ENCODE data around the gene POFUT2. TPM values are rescaled to one million over a fixed set of nuclear protein-coding genes. Genes with fewer than 3 reads are reported as not detected.

The POFUT2 gene
- polyA plus RNA-seq, 2 of the 4 experiments (the other 2 are of a cell fraction) = 10.7 to 16.6 TPM

DNA sequence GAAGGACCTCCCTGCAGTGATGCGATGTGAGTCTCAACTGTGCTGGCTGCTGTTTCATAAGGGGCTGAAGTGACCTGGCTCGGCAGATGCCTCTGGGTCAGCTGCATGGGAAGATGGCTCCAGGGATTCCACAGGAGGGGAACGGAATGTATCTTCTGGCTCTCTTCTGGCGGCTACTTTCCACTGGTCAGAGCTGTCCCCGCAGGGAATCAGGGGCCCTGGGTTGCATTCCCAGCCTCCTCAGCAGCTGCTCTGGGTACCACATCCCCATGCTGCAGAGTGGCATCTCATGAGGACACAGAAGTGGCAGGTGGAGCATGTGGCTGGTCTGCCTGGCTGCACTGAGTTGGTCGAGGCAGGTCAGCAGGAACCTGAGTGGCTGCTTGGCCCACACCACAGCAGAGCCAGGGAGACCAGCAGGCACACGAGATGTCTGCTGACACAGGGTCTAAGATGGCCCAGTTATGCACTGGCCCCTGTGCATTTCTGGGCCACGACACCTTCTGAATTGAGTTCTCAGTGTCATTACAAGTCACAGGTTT lies 42.8 kb downstream of the POFUT2 start:
- Histone ChIP-seq H3K4me2 (no peak overlapping the region), H3K4me3 (no peak overlapping the region), H3K27ac (no peak overlapping the region), H3K9me3 (peaks cover 21% of the 10 kb centered on the region), H3K4me1 (no peaks in the 10 kb centered on the region)
- TF ChIP-seq EP300 (IDR thresholded peaks at IDR 0.05) = no peak
- TF ChIP-seq, protein P1, sequence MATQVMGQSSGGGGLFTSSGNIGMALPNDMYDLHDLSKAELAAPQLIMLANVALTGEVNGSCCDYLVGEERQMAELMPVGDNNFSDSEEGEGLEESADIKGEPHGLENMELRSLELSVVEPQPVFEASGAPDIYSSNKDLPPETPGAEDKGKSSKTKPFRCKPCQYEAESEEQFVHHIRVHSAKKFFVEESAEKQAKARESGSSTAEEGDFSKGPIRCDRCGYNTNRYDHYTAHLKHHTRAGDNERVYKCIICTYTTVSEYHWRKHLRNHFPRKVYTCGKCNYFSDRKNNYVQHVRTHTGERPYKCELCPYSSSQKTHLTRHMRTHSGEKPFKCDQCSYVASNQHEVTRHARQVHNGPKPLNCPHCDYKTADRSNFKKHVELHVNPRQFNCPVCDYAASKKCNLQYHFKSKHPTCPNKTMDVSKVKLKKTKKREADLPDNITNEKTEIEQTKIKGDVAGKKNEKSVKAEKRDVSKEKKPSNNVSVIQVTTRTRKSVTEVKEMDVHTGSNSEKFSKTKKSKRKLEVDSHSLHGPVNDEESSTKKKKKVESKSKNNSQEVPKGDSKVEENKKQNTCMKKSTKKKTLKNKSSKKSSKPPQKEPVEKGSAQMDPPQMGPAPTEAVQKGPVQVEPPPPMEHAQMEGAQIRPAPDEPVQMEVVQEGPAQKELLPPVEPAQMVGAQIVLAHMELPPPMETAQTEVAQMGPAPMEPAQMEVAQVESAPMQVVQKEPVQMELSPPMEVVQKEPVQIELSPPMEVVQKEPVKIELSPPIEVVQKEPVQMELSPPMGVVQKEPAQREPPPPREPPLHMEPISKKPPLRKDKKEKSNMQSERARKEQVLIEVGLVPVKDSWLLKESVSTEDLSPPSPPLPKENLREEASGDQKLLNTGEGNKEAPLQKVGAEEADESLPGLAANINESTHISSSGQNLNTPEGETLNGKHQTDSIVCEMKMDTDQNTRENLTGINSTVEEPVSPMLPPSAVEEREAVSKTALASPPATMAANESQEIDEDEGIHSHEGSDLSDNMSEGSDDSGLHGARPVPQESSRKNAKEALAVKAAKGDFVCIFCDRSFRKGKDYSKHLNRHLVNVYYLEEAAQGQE (IDR thresholded peaks at IDR 0.05) = no peak
- no peak for TF ChIP-seq MAFK (IDR thresholded peaks at IDR 0.05; ENCODE audit: partially characterized antibody)
- TF ChIP-seq FOXS1 (CRISPR knock-in tag; IDR thresholded peaks at IDR 0.05) = no peak
- no peak for TF ChIP-seq HOXB13 (CRISPR knock-in tag; IDR thresholded peaks at IDR 0.05; ENCODE audit: low read depth)
- no peak for TF ChIP-seq JUN (IDR thresholded peaks at IDR 0.05)
- TF ChIP-seq POLR2A (IDR thresholded peaks at IDR 0.05; ENCODE audit: low read length) = no peak
- TF ChIP-seq ZNF302 (CRISPR knock-in tag; IDR thresholded peaks at IDR 0.05) = no peak
- CTCF ChIA-PET = no interaction called here
- 32% methylated on average over 7 of the region's 8 CpGs for WGBS (ENCODE audit: missing lambda C conversion rate)
- FAIRE-seq (no peak), ATAC-seq (no peak), DNase-seq (ENCODE audit: low read depth in 1 of 2, low spot score in 1 of 2) (no peak)
- POLR2A ChIA-PET = no interaction called here

DNA sequence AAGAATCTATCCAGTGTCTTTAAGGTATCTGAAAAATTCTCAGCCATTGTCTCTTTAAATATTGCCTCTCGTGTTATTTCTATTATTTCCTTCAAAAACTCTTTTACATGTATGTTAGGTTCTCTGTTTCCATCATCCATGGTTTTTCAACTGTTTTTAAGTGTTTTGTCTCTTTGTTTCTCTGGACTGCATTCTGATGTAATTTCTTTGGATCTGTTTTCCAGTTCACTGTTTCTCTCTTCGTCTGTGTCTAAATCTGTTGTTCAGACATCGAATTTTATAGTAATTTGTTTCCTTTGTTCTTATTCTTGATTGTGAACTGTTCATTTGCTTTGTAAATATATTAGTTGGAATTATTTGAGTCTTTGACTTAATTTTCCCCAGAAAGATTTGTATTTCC lies 44.1 kb downstream of the POFUT2 start:
- DNase-seq (ENCODE audit: low read depth in 1 of 2, low spot score in 1 of 2) = no peak
- Histone ChIP-seq H3K9me3 (peaks cover 21% of the 10 kb centered on the region), H3K4me1 (no peaks in the 10 kb centered on the region), H3K27ac (no peak overlapping the region), H3K4me3 (no peak overlapping the region), H3K4me2 (no peak overlapping the region)
- ChIA-PET CTCF (no interaction called here), POLR2A (no interaction called here)
- WGBS (ENCODE audit: missing lambda C conversion rate) = under 1% methylated on average over 3 of the region's 3 CpGs
- no peak for TF ChIP-seq HDAC2 (IDR thresholded peaks at IDR 0.05)
- TF ChIP-seq, protein P2, sequence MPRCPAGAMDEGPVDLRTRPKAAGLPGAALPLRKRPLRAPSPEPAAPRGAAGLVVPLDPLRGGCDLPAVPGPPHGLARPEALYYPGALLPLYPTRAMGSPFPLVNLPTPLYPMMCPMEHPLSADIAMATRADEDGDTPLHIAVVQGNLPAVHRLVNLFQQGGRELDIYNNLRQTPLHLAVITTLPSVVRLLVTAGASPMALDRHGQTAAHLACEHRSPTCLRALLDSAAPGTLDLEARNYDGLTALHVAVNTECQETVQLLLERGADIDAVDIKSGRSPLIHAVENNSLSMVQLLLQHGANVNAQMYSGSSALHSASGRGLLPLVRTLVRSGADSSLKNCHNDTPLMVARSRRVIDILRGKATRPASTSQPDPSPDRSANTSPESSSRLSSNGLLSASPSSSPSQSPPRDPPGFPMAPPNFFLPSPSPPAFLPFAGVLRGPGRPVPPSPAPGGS (IDR thresholded peaks at IDR 0.05) = no peak
- no peak for TF ChIP-seq CBX2 (IDR thresholded peaks at IDR 0.05; ENCODE audit: borderline replicate concordance, low read depth)
- TF ChIP-seq MYC (IDR thresholded peaks at IDR 0.05; ENCODE audit: borderline replicate concordance, low read length) = no peak
- TF ChIP-seq JUN (IDR thresholded peaks at IDR 0.05) = no peak
- TF ChIP-seq, protein P3, sequence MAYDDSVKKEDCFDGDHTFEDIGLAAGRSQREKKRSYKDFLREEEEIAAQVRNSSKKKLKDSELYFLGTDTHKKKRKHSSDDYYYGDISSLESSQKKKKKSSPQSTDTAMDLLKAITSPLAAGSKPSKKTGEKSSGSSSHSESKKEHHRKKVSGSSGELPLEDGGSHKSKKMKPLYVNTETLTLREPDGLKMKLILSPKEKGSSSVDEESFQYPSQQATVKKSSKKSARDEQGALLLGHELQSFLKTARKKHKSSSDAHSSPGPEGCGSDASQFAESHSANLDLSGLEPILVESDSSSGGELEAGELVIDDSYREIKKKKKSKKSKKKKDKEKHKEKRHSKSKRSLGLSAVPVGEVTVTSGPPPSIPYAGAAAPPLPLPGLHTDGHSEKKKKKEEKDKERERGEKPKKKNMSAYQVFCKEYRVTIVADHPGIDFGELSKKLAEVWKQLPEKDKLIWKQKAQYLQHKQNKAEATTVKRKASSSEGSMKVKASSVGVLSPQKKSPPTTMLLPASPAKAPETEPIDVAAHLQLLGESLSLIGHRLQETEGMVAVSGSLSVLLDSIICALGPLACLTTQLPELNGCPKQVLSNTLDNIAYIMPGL (CRISPR knock-in tag; IDR thresholded peaks at IDR 0.05; ENCODE audit: borderline replicate concordance) = no peak
- TF ChIP-seq TP53 (CRISPR knock-in tag; IDR thresholded peaks at IDR 0.05) = no peak
- TF ChIP-seq ESRRA (IDR thresholded peaks at IDR 0.05; ENCODE audit: borderline replicate concordance, low read length) = no peak
- no peak for TF ChIP-seq FOXS1 (CRISPR knock-in tag; IDR thresholded peaks at IDR 0.05)
- no peak for TF ChIP-seq EHF (CRISPR knock-in tag; IDR thresholded peaks at IDR 0.05)
- TF ChIP-seq ZNF302 (CRISPR knock-in tag; IDR thresholded peaks at IDR 0.05) = no peak
- TF ChIP-seq, protein P1 (IDR thresholded peaks at IDR 0.05) = no peak
- no peak for TF ChIP-seq ZC3H11A (IDR thresholded peaks at IDR 0.05)
- TF ChIP-seq RARB (CRISPR knock-in tag; IDR thresholded peaks at IDR 0.05) = no peak
- TF ChIP-seq SMC3 (IDR thresholded peaks at IDR 0.05) = no peak
- no peak for TF ChIP-seq CEBPB (IDR thresholded peaks at IDR 0.05)
- TF ChIP-seq FOSL2 (IDR thresholded peaks at IDR 0.05) = no peak
- TF ChIP-seq FOSL2 (CRISPR knock-in tag; IDR thresholded peaks at IDR 0.05) = no peak
- no peak for TF ChIP-seq POLR2AphosphoS2 (conservative IDR thresholded peaks at IDR 0.05; ENCODE audit: low read length)
- TF ChIP-seq RFX5 (IDR thresholded peaks at IDR 0.05) = no peak
- no peak for FAIRE-seq
- no peak for ATAC-seq
